Measurements from ENCODE around the gene PDCD5. TPM values are rescaled to one million over a fixed set of nuclear protein-coding genes. Genes with fewer than 3 reads are reported as not detected.

The PDCD5 gene
- polyA plus RNA-seq, 1 of the 3 experiments (the other 2 are of a cell fraction), result 188 TPM

DNA sequence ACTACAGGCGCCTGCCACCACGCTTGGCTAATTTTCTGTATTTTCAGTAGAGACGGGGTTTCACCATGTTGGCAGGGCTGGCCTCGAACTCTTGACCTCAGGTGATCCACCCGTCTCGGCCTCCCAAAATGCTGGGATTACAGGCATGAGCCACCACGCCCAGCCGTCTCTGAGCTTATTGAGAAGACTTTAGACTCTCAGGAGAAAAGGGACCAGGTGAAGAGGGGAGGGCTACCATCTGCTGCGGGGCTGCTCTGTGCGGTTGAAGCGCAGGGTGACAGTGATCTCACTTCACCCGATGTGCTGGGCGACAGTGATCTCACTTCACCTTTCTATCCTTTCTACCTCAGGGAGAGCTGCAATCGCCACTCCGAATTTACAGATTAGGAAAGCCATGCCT, 25.3 kb downstream of the PDCD5 start:
- peaks cover 0 to 3% of the 10 kb centered on the region in 2 experiments; a peak in 1 of 4 replicates for H3K4me1 ChIP-seq (ENCODE audit: control insufficient read depth in 1 of 2, insufficient read depth in 2 of 2, low read depth in 1 of 2, low read length in 1 of 2)
- TF ChIP-seq EP300 (IDR thresholded peaks at IDR 0.05; ENCODE audit: borderline replicate concordance in 1 of 2, low read depth in 1 of 2, low read length in 1 of 2), result no peak
- no peak for TF ChIP-seq SMC3 (IDR thresholded peaks at IDR 0.05; ENCODE audit: low read depth, low read length)
- TF ChIP-seq TAF1 (IDR thresholded peaks at IDR 0.05; ENCODE audit: borderline replicate concordance, low read depth, low read length), result no peak
- TF ChIP-seq MXI1 (IDR thresholded peaks at IDR 0.05; ENCODE audit: low read depth, low read length), result no peak
- TF ChIP-seq, protein P1, sequence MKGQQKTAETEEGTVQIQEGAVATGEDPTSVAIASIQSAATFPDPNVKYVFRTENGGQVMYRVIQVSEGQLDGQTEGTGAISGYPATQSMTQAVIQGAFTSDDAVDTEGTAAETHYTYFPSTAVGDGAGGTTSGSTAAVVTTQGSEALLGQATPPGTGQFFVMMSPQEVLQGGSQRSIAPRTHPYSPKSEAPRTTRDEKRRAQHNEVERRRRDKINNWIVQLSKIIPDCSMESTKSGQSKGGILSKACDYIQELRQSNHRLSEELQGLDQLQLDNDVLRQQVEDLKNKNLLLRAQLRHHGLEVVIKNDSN (IDR thresholded peaks at IDR 0.05; ENCODE audit: borderline replicate concordance, low read depth), result no peak
- no peak for TF ChIP-seq GABPA (IDR thresholded peaks at IDR 0.05; ENCODE audit: low read depth)
- TF ChIP-seq TCF12 (IDR thresholded peaks at IDR 0.05), result no peak
- TF ChIP-seq EZH2phosphoT487 (IDR thresholded peaks at IDR 0.05; ENCODE audit: borderline replicate concordance, low read depth), result no peak
- TF ChIP-seq NFIC (IDR thresholded peaks at IDR 0.05; ENCODE audit: borderline replicate concordance), result no peak
- no peak for TF ChIP-seq JUND (IDR thresholded peaks at IDR 0.05)
- no peak for TF ChIP-seq RXRA (IDR thresholded peaks at IDR 0.05; ENCODE audit: borderline replicate concordance, low read depth)
- TF ChIP-seq, protein P2, sequence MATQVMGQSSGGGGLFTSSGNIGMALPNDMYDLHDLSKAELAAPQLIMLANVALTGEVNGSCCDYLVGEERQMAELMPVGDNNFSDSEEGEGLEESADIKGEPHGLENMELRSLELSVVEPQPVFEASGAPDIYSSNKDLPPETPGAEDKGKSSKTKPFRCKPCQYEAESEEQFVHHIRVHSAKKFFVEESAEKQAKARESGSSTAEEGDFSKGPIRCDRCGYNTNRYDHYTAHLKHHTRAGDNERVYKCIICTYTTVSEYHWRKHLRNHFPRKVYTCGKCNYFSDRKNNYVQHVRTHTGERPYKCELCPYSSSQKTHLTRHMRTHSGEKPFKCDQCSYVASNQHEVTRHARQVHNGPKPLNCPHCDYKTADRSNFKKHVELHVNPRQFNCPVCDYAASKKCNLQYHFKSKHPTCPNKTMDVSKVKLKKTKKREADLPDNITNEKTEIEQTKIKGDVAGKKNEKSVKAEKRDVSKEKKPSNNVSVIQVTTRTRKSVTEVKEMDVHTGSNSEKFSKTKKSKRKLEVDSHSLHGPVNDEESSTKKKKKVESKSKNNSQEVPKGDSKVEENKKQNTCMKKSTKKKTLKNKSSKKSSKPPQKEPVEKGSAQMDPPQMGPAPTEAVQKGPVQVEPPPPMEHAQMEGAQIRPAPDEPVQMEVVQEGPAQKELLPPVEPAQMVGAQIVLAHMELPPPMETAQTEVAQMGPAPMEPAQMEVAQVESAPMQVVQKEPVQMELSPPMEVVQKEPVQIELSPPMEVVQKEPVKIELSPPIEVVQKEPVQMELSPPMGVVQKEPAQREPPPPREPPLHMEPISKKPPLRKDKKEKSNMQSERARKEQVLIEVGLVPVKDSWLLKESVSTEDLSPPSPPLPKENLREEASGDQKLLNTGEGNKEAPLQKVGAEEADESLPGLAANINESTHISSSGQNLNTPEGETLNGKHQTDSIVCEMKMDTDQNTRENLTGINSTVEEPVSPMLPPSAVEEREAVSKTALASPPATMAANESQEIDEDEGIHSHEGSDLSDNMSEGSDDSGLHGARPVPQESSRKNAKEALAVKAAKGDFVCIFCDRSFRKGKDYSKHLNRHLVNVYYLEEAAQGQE (IDR thresholded peaks at IDR 0.05; ENCODE audit: low read depth, low read length), result no peak
- no peak for TF ChIP-seq GATA2 (CRISPR knock-in tag; IDR thresholded peaks at IDR 0.05)
- no peaks in the 10 kb centered on the region for H3K79me2 ChIP-seq (ENCODE audit: insufficient read depth)
- H3K4me3 ChIP-seq (ENCODE audit: low read depth in 2 of 2, low read length in 1 of 2), result no peak overlapping the region
- no peak overlapping the region for H2AFZ ChIP-seq (ENCODE audit: low read depth)
- H3K9me2 ChIP-seq, result no peaks in the 10 kb centered on the region
- H3K36me3 ChIP-seq (replicated peaks in 1 of 2; ENCODE audit: control insufficient read depth in 1 of 2, insufficient read depth in 2 of 2, low read length in 1 of 2), result peaks cover 29 to 31% of the 10 kb centered on the region in 2 experiments
- H3K9me3 ChIP-seq, result no peaks in the 10 kb centered on the region
- DNase-seq, result no peak
- no peaks in the 10 kb centered on the region for H4K20me1 ChIP-seq (ENCODE audit: insufficient read depth)
- ChIA-PET CTCF (no interaction called here), POLR2A (no interaction called here)
- no peak overlapping the region for H3K27ac ChIP-seq (ENCODE audit: low read depth in 2 of 2, low read length in 1 of 2)
- H3K4me2 ChIP-seq, result no peak overlapping the region
- 86% methylated on average over 15 of the region's 15 CpGs for WGBS (ENCODE audit: low lambda C conversion rate)
- no peaks in the 10 kb centered on the region for H3K27me3 ChIP-seq (ENCODE audit: insufficient read depth)
- no peak overlapping the region for H3K9ac ChIP-seq
- no peaks in the 10 kb centered on the region for H3F3A ChIP-seq (replicated peaks; ENCODE audit: insufficient read depth)

DNA sequence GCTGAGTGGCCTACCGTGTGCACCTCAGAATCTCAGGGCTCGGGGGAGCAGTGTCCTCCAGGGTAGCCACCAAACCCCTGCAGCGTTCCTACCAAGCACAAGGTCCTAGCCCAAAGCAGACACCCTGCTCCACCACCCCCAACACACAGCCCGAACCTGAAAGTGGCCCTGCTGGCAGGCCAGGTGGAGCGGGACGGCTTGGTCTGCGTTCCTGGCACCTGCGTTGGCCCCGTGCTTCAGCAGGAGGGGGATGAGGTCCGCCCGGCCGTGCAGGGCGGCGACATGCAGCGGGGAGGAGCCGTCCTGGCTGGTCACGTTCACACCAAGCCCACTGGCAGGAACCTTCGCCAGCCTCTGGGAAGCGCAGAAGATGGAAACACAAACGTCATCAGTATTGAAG, 26.5 kb downstream of the PDCD5 start:
- no peak for TF ChIP-seq MEF2A (IDR thresholded peaks at IDR 0.05; ENCODE audit: borderline replicate concordance, low read depth)
- no peak for TF ChIP-seq FOSL2 (IDR thresholded peaks at IDR 0.05; ENCODE audit: borderline replicate concordance, low read depth)
- no peak for TF ChIP-seq FOXJ3 (CRISPR knock-in tag; IDR thresholded peaks at IDR 0.05)
- TF ChIP-seq TCF12 (IDR thresholded peaks at IDR 0.05), result no peak
- TF ChIP-seq POLR2AphosphoS5 (IDR thresholded peaks at IDR 0.05; ENCODE audit: low read depth, low read length), result no peak
- no peak for TF ChIP-seq RAD21 (IDR thresholded peaks at IDR 0.05; ENCODE audit: low read length)
- TF ChIP-seq RFX5 (IDR thresholded peaks at IDR 0.05; ENCODE audit: low read length), result no peak
- TF ChIP-seq RCOR1 (IDR thresholded peaks at IDR 0.05; ENCODE audit: low read length), result no peak
- no peaks in the 10 kb centered on the region for H3K9me3 ChIP-seq
- H3K27ac ChIP-seq (ENCODE audit: low read depth in 2 of 2, low read length in 1 of 2), result no peak overlapping the region
- H3K4me2 ChIP-seq, result no peak overlapping the region
- no peak overlapping the region for H2AFZ ChIP-seq (ENCODE audit: low read depth)
- no peaks in the 10 kb centered on the region for H3K79me2 ChIP-seq (ENCODE audit: insufficient read depth)
- no peaks in the 10 kb centered on the region for H3F3A ChIP-seq (replicated peaks; ENCODE audit: insufficient read depth)
- H3K27me3 ChIP-seq (ENCODE audit: insufficient read depth), result no peaks in the 10 kb centered on the region
- WGBS (ENCODE audit: low lambda C conversion rate), result 98% methylated on average over 18 of the region's 20 CpGs
- CTCF ChIA-PET, result no interaction called here
- no peaks in the 10 kb centered on the region for H3K9me2 ChIP-seq
- no peaks in the 10 kb centered on the region for H4K20me1 ChIP-seq (ENCODE audit: insufficient read depth)
- peaks cover 24 to 27% of the 10 kb centered on the region in 2 experiments for H3K36me3 ChIP-seq (replicated peaks in 1 of 2; ENCODE audit: control insufficient read depth in 1 of 2, insufficient read depth in 2 of 2, low read length in 1 of 2)
- H3K4me1 ChIP-seq (ENCODE audit: control insufficient read depth in 1 of 2, insufficient read depth in 2 of 2, low read depth in 1 of 2, low read length in 1 of 2), result peaks cover 0 to 3% of the 10 kb centered on the region in 2 experiments; a peak in 1 of 4 replicates
- POLR2A ChIA-PET, result no interaction called here
- no peak overlapping the region for H3K9ac ChIP-seq
- H3K4me3 ChIP-seq (ENCODE audit: low read depth in 2 of 2, low read length in 1 of 2), result no peak overlapping the region
- no peak for DNase-seq
